Measurements from ENCODE around the gene LHPP.
"Not testable (repeated sequence)": the region's sequence is repeated elsewhere in the genome, so short reads cannot be mapped to it uniquely, and the experiment has no call there.

Gene LHPP

DNA sequence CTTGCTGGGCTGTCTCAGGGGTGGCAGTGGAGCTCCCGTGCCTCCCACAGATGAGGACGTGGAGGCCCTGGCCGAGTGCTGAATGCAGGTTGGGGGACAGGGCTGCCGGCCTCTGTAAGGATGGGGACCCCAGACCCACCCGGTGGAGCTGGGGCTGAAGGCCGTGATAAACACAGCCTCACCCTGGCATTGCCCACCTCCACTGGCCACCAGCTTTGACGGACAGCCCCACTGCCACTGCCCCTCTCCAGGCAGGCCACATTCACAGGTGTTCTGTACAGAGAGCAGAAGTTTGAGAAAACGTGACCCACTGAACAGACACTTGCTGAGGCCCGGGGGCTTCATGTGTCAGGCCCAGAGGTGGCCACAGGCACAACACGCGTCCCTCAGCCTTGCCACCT is 126.2 kb downstream of the LHPP start:
- Histone ChIP-seq H3K4ac (ENCODE audit: low read length) (no peak overlapping the region), H3K14ac (ENCODE audit: low read length) (peak overlapping the region; percentile 14), H3K9ac (ENCODE audit: low read depth, low read length, poor library complexity) (no peak overlapping the region), H3K18ac (ENCODE audit: low read length) (peak overlapping the region; percentile 67), H2AFZ (ENCODE audit: low read length) (no peak overlapping the region), H4K8ac (ENCODE audit: low read depth, low read length) (no peak overlapping the region), H2BK120ac (ENCODE audit: low read depth, low read length) (no peak overlapping the region), H3K4me2 (ENCODE audit: insufficient read depth, low read length, poor library complexity, severe bottlenecking) (no peak overlapping the region), H3K4me1 (ENCODE audit: control insufficient read depth in 2 of 2, insufficient read depth in 1 of 2, low read depth in 1 of 2, low read length in 2 of 2) (peaks cover 0 to 3% of the 10 kb centered on the region in 2 donors), H3K9me3 (replicated peaks in 1 of 2; ENCODE audit: control insufficient read depth in 2 of 2, insufficient read depth in 1 of 2, low read depth in 1 of 2, low read length in 2 of 2) (peaks cover 4 to 6% of the 10 kb centered on the region in 2 donors), H4K91ac (ENCODE audit: low read depth, low read length, poor library complexity) (no peak overlapping the region), H2BK15ac (ENCODE audit: low read length) (peak overlapping the region; percentile 91), H3K36me3 (replicated peaks in 1 of 2; ENCODE audit: control insufficient read depth in 2 of 2, insufficient read depth in 2 of 2, low read length in 2 of 2) (no peaks in the 10 kb centered on the region), H2BK5ac (ENCODE audit: low read length) (no peak overlapping the region), H3K4me3 (ENCODE audit: low read length in 2 of 2) (no peak overlapping the region), H3K27me3 (ENCODE audit: control insufficient read depth in 3 of 3, insufficient read depth in 3 of 3, low read depth in 1 of 3, low read length in 3 of 3) (no peaks in the 10 kb centered on the region), H2BK12ac (ENCODE audit: low read length) (no peak overlapping the region), H3K23ac (ENCODE audit: low read depth, low read length, poor library complexity) (no peak overlapping the region), H3K79me1 (ENCODE audit: low read depth, low read length) (peaks cover 1% of the 10 kb centered on the region), H2AK5ac (ENCODE audit: low read depth, low read length) (peak overlapping the region; percentile 81), H3K27ac (replicated peaks; ENCODE audit: low read length) (no peak overlapping the region)
- no CpG with 5 or more reads among the region's 11 CpGs for WGBS, 2 donors (ENCODE audit: extremely low coverage in 2 of 2, insufficient read length in 2 of 2, insufficient replicate concordance in 1 of 2)
- no peak for DNase-seq (ENCODE audit: low spot score)

DNA sequence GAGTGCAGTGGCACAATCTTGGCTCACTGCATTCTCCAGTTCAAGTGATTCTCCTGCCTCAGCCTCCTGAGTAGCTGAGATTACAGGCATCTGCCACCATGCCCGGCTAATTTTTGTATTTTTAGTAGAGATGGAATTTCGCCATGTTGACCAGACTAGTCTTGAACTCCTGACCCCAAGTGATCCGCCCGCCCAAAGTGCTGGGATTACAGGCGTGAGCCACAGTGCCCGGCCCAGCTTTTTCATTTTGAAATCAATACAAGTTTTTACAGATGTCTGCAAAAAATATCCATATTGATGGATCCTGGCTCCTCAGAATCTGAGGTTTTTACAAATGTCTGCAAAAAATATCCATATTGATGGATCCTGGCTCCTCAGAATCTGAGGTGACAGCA is 126.7 kb downstream of the LHPP start:
- not testable (repeated sequence) for H3K79me1 ChIP-seq (ENCODE audit: low read depth, low read length); H3K23ac ChIP-seq (ENCODE audit: low read depth, low read length, poor library complexity); H2BK15ac ChIP-seq (ENCODE audit: low read length); H3K4me3 ChIP-seq (ENCODE audit: low read length in 2 of 2); H3K4me2 ChIP-seq (ENCODE audit: insufficient read depth, low read length, poor library complexity, severe bottlenecking); H3K27me3 ChIP-seq (ENCODE audit: control insufficient read depth in 3 of 3, insufficient read depth in 3 of 3, low read depth in 1 of 3, low read length in 3 of 3); H3K4me1 ChIP-seq (ENCODE audit: control insufficient read depth in 2 of 2, insufficient read depth in 1 of 2, low read depth in 1 of 2, low read length in 2 of 2); H4K8ac ChIP-seq (ENCODE audit: low read depth, low read length); H3K9ac ChIP-seq (ENCODE audit: low read depth, low read length, poor library complexity); DNase-seq (ENCODE audit: low spot score); H3K4ac ChIP-seq (ENCODE audit: low read length); H3K36me3 ChIP-seq (replicated peaks in 1 of 2; ENCODE audit: control insufficient read depth in 2 of 2, insufficient read depth in 2 of 2, low read length in 2 of 2); H3K18ac ChIP-seq (ENCODE audit: low read length); H3K27ac ChIP-seq (replicated peaks; ENCODE audit: low read length); H3K9me3 ChIP-seq (replicated peaks in 1 of 2; ENCODE audit: control insufficient read depth in 2 of 2, insufficient read depth in 1 of 2, low read depth in 1 of 2, low read length in 2 of 2); H2AFZ ChIP-seq (ENCODE audit: low read length); H2BK12ac ChIP-seq (ENCODE audit: low read length); H2BK120ac ChIP-seq (ENCODE audit: low read depth, low read length); H3K14ac ChIP-seq (ENCODE audit: low read length); H4K91ac ChIP-seq (ENCODE audit: low read depth, low read length, poor library complexity); H2BK5ac ChIP-seq (ENCODE audit: low read length)
- WGBS, 2 donors (ENCODE audit: extremely low coverage in 2 of 2, insufficient read length in 2 of 2, insufficient replicate concordance in 1 of 2) = no CpG with 5 or more reads among the region's 6 CpGs
- peak overlapping the region; percentile 8 for H2AK5ac ChIP-seq (ENCODE audit: low read depth, low read length)

DNA sequence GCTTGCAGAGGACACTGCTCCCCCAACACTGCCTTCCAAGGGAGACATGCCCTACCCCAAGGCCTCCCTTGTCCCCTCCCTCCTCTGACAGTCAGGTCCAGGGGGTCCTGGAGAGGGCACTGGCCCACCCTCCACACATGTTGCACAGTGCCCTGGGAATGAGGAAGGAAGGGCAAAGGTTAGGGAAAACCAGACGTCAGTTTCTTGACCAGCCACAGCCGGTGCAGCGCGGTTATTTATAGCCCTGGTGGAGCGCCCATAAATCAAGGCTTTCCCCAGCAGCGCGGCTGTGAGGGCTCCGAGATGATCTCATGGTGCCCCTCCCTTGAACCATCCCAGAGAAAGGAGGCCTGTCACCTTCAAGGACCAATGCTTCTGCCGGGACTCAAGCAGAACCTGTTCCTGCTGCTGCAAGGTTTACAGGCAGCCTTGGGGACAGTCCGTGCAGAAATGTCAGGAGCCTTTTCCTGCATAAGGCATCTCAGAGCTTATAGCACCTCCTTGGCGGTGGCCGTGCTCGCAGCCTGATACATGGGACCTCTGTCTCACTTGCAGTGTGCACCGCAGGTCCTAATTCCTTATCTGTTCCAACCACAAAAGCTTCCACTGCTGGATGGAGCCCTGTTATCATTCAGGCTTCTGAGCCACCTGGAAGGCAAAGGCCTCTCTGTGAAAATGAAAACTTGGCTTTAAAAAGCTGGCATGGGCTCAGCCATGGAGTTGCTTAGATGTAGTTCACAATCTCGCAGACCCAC is 127.3 kb downstream of the LHPP start:
- Histone ChIP-seq H4K8ac (ENCODE audit: low read depth, low read length) (peak overlapping the region; percentile 32), H3K4me2 (ENCODE audit: insufficient read depth, low read length, poor library complexity, severe bottlenecking) (no peak overlapping the region), H3K27ac (replicated peaks; ENCODE audit: low read length) (no peak overlapping the region), H3K4me3 (ENCODE audit: low read length in 2 of 2) (no peak overlapping the region), H2AK5ac (ENCODE audit: low read depth, low read length) (peak overlapping the region; percentile 8), H3K18ac (ENCODE audit: low read length) (peak overlapping the region; percentile 59), H3K79me1 (ENCODE audit: low read depth, low read length) (peaks cover 1% of the 10 kb centered on the region), H3K9me3 (replicated peaks in 1 of 2; ENCODE audit: control insufficient read depth in 2 of 2, insufficient read depth in 1 of 2, low read depth in 1 of 2, low read length in 2 of 2) (peaks cover 4 to 6% of the 10 kb centered on the region in 2 donors), H3K14ac (ENCODE audit: low read length) (no peak overlapping the region), H2BK12ac (ENCODE audit: low read length) (no peak overlapping the region), H3K36me3 (replicated peaks in 1 of 2; ENCODE audit: control insufficient read depth in 2 of 2, insufficient read depth in 2 of 2, low read length in 2 of 2) (no peaks in the 10 kb centered on the region), H2BK5ac (ENCODE audit: low read length) (no peak overlapping the region), H2AFZ (ENCODE audit: low read length) (peak overlapping the region; percentile 23), H4K91ac (ENCODE audit: low read depth, low read length, poor library complexity) (no peak overlapping the region), H3K4ac (ENCODE audit: low read length) (no peak overlapping the region), H3K4me1 (ENCODE audit: control insufficient read depth in 2 of 2, insufficient read depth in 1 of 2, low read depth in 1 of 2, low read length in 2 of 2) (peaks cover 0 to 3% of the 10 kb centered on the region in 2 donors), H2BK15ac (ENCODE audit: low read length) (no peak overlapping the region), H2BK120ac (ENCODE audit: low read depth, low read length) (no peak overlapping the region), H3K9ac (ENCODE audit: low read depth, low read length, poor library complexity) (peak overlapping the region; percentile 57), H3K23ac (ENCODE audit: low read depth, low read length, poor library complexity) (no peak overlapping the region), H3K27me3 (ENCODE audit: control insufficient read depth in 3 of 3, insufficient read depth in 3 of 3, low read depth in 1 of 3, low read length in 3 of 3) (no peaks in the 10 kb centered on the region)
- WGBS, 2 donors (ENCODE audit: extremely low coverage in 2 of 2, insufficient read length in 2 of 2, insufficient replicate concordance in 1 of 2) = no CpG with 5 or more reads among the region's 15 CpGs
- no peak for DNase-seq (ENCODE audit: low spot score)

DNA sequence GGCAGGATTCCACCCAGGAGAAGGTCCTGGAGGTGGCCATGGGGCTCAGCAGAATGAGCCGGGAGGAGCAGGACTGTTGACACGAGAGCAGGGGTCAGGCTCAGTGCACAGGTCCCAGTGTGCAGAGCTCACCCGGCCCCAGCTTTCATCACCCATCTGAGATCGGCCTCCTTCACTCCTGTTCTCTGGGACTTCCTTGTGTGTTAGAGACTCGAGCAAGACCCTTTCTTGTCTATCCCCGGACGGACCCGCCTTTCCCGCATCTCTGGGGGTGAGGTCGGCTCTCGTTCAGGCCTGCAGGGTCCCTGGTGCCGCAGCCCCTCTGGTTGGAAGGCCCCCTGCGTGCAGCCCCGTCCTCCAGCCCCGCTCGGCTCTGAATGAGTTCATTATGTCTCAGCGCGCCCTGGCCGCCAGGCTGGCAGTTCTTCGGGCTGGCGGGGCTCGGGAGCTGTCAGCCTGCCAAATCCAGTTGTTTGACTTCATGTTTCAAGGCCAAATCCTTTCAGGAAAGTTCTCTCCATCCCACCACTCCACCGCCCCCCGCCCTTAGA is 127.9 kb downstream of the LHPP start:
- H2BK15ac ChIP-seq (ENCODE audit: low read length) = no peak overlapping the region
- no peak overlapping the region for H2BK120ac ChIP-seq (ENCODE audit: low read depth, low read length)
- no peak overlapping the region for H3K4ac ChIP-seq (ENCODE audit: low read length)
- no peak overlapping the region for H3K9ac ChIP-seq (ENCODE audit: low read depth, low read length, poor library complexity)
- no peak overlapping the region for H3K23ac ChIP-seq (ENCODE audit: low read depth, low read length, poor library complexity)
- H2BK12ac ChIP-seq (ENCODE audit: low read length) = no peak overlapping the region
- no peaks in the 10 kb centered on the region for H3K27me3 ChIP-seq (ENCODE audit: control insufficient read depth in 3 of 3, insufficient read depth in 3 of 3, low read depth in 1 of 3, low read length in 3 of 3)
- H3K9me3 ChIP-seq (replicated peaks in 1 of 2; ENCODE audit: control insufficient read depth in 2 of 2, insufficient read depth in 1 of 2, low read depth in 1 of 2, low read length in 2 of 2) = peaks cover 4 to 6% of the 10 kb centered on the region in 2 donors
- H3K4me2 ChIP-seq (ENCODE audit: insufficient read depth, low read length, poor library complexity, severe bottlenecking) = no peak overlapping the region
- no peak overlapping the region for H2BK5ac ChIP-seq (ENCODE audit: low read length)
- peak overlapping the region; percentile 21 for H2AFZ ChIP-seq (ENCODE audit: low read length)
- no peak overlapping the region for H3K27ac ChIP-seq (replicated peaks; ENCODE audit: low read length)
- peak overlapping the region; percentile 41 for H3K18ac ChIP-seq (ENCODE audit: low read length)
- WGBS, 2 donors (ENCODE audit: extremely low coverage in 2 of 2, insufficient read length in 2 of 2, insufficient replicate concordance in 1 of 2) = no CpG with 5 or more reads among the region's 24 CpGs
- DNase-seq (ENCODE audit: low spot score) = no peak
- no peak overlapping the region for H3K4me3 ChIP-seq (ENCODE audit: low read length in 2 of 2)
- no peak overlapping the region for H2AK5ac ChIP-seq (ENCODE audit: low read depth, low read length)
- H3K4me1 ChIP-seq (ENCODE audit: control insufficient read depth in 2 of 2, insufficient read depth in 1 of 2, low read depth in 1 of 2, low read length in 2 of 2) = peaks cover 0 to 3% of the 10 kb centered on the region in 2 donors
- peaks cover 1% of the 10 kb centered on the region for H3K79me1 ChIP-seq (ENCODE audit: low read depth, low read length)
- no peak overlapping the region for H4K8ac ChIP-seq (ENCODE audit: low read depth, low read length)
- no peak overlapping the region for H3K14ac ChIP-seq (ENCODE audit: low read length)
- H4K91ac ChIP-seq (ENCODE audit: low read depth, low read length, poor library complexity) = no peak overlapping the region
- no peaks in the 10 kb centered on the region for H3K36me3 ChIP-seq (replicated peaks in 1 of 2; ENCODE audit: control insufficient read depth in 2 of 2, insufficient read depth in 2 of 2, low read length in 2 of 2)

Data from neuronal stem cell (in vitro differentiated cells).